NB4 (cell line): ENCODE data around the gene ZNF248.

Experiments used
- MYC ChIP-seq: IDR thresholded peaks from 2 replicates; pipeline ENCODE4 v1.6.1; 2011; ENCODE audit warnings: low read depth, low read length
- POLR2A ChIP-seq: IDR thresholded peaks from 2 replicates; pipeline ENCODE4 v1.6.1; 2011; ENCODE audit warnings: mild to moderate bottlenecking; ENCODE audit not compliant: insufficient read length; ENCODE audit errors: extremely low read depth
- TF ChIP-seq, protein P1 (sequence below): IDR thresholded peaks from one replicate; pipeline ENCODE4 v1.5.1; 2012; ENCODE audit warnings: low read depth, low read length
- TF ChIP-seq, protein P2 (sequence below): IDR thresholded peaks from 2 replicates; pipeline ENCODE4 v1.6.1; 2011; ENCODE audit warnings: low read depth, low read length

DNA sequence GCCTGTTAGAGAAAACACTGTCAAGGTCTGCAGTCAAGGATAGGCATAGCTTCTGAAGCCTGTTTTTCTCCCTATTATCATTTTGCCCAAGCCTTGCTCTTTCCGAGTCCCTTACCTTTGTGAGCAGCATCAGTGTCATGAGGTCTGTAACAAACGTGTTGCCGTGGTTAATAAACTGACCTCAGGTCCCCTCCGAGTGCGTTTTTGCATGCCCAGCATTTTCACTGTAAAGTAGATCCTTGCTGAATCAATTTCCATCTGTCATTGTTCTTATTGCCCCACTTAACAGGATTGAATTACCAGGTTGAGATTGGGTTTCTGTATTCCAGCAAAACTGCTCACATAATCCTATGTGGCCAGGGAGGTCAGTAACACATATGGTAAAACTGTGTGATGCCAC, 110.3 kb downstream of the ZNF248 start:
- TF ChIP-seq, protein P1, sequence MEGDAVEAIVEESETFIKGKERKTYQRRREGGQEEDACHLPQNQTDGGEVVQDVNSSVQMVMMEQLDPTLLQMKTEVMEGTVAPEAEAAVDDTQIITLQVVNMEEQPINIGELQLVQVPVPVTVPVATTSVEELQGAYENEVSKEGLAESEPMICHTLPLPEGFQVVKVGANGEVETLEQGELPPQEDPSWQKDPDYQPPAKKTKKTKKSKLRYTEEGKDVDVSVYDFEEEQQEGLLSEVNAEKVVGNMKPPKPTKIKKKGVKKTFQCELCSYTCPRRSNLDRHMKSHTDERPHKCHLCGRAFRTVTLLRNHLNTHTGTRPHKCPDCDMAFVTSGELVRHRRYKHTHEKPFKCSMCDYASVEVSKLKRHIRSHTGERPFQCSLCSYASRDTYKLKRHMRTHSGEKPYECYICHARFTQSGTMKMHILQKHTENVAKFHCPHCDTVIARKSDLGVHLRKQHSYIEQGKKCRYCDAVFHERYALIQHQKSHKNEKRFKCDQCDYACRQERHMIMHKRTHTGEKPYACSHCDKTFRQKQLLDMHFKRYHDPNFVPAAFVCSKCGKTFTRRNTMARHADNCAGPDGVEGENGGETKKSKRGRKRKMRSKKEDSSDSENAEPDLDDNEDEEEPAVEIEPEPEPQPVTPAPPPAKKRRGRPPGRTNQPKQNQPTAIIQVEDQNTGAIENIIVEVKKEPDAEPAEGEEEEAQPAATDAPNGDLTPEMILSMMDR: no peak
- no peak for TF ChIP-seq POLR2A
- TF ChIP-seq, protein P2, sequence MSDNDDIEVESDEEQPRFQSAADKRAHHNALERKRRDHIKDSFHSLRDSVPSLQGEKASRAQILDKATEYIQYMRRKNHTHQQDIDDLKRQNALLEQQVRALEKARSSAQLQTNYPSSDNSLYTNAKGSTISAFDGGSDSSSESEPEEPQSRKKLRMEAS: no peak
- TF ChIP-seq MYC: no peak
